WTC11 (cell line): ENCODE results near the gene GREB1. TPM values are rescaled to one million over a fixed set of nuclear protein-coding genes. Genes with fewer than 3 reads are reported as not detected.

Source experiments
- ATAC-seq: fragments of 200-7000 bp; cut with Tn5 transposase; 2 replicates; pipeline ENCODE4 v1.10.0; 2021; ENCODE audit warnings: mild to moderate bottlenecking, moderate library complexity
- CTCF ChIA-PET: fragments of 300-600 bp; sonication (Branson Sonifier 250); formaldehyde crosslinking; loops from one replicate; lab custom pipeline; 2021; ENCODE audit warnings: antibody characterized with exemption; lab: Charles Lee
- POLR2A ChIA-PET: fragments of 350-600 bp; sonication (Branson Sonifier 250); formaldehyde crosslinking; loops from one replicate; lab custom pipeline; 2021; ENCODE audit warnings: antibody characterized with exemption; lab: Charles Lee
- DNase-seq: peaks from one replicate; pipeline ENCODE4 v3.0.0; 2021; ENCODE audit warnings: low spot score
- H3K27ac Mint-ChIP-seq: 2 replicates; pipeline ENCODE4 v1.8.0; 2021; ENCODE audit warnings: mixed read lengths
- H3K27me3 Mint-ChIP-seq: 2 replicates; pipeline ENCODE4 v1.8.0; 2021; ENCODE audit warnings: low read depth, mild to moderate bottlenecking, moderate library complexity, mixed read lengths
- H3K36me3 Mint-ChIP-seq: 2 replicates; pipeline ENCODE4 v1.8.0; 2021; ENCODE audit warnings: mixed read lengths
- H3K4me1 Mint-ChIP-seq: 2 replicates; pipeline ENCODE4 v1.8.0; 2022; ENCODE audit warnings: mixed read lengths
- H3K4me3 Mint-ChIP-seq: 2 replicates; pipeline ENCODE4 v1.8.0; 2021; ENCODE audit warnings: mild to moderate bottlenecking, moderate library complexity, mixed read lengths
- H3K9me3 Mint-ChIP-seq: 2 replicates; pipeline ENCODE4 v1.8.0; 2021; ENCODE audit warnings: mixed read lengths
- ATF2 ChIP-seq: sonication (generic); formaldehyde crosslinking; IDR thresholded peaks from 2 replicates; pipeline ENCODE4 v1.8.1; 2022; ENCODE audit warnings: low read depth, missing genetic modification reagents, borderline replicate concordance
- GABPB1 ChIP-seq: sonication (generic); formaldehyde crosslinking; IDR thresholded peaks from 2 replicates; pipeline ENCODE4 v1.8.1; 2023; ENCODE audit warnings: mild to moderate bottlenecking, missing genetic modification reagents
- IRF1 ChIP-seq: sonication (generic); formaldehyde crosslinking; IDR thresholded peaks from 2 replicates; pipeline ENCODE4 v1.8.0; 2023; ENCODE audit warnings: missing genetic modification reagents
- IRF2 ChIP-seq: sonication (generic); formaldehyde crosslinking; IDR thresholded peaks from 2 replicates; pipeline ENCODE4 v1.8.0; 2022; ENCODE audit warnings: low read depth, missing genetic modification reagents, borderline replicate concordance
- JUN ChIP-seq: sonication (generic); formaldehyde crosslinking; IDR thresholded peaks from 2 replicates; pipeline ENCODE4 v1.8.0; 2023; ENCODE audit warnings: mild to moderate bottlenecking, missing genetic modification reagents
- RELA ChIP-seq: sonication (generic); formaldehyde crosslinking; IDR thresholded peaks from 2 replicates; pipeline ENCODE4 v1.8.1; 2022; ENCODE audit warnings: missing genetic modification reagents, mild to moderate bottlenecking, borderline replicate concordance
- ZNF263 ChIP-seq: sonication (generic); formaldehyde crosslinking; IDR thresholded peaks from 2 replicates; pipeline ENCODE4 v1.8.1; 2022; ENCODE audit warnings: low read depth, mild to moderate bottlenecking, moderate library complexity, missing genetic modification reagents
- total RNA-seq: library from RNA; stranded (reverse); gene quantifications from 3 replicates; pipeline ENCODE4 v1.2.3, GENCODE V29; 2021
- TF ChIP-seq, protein P1 (sequence below): sonication (generic); formaldehyde crosslinking; conservative IDR thresholded peaks from 2 replicates; pipeline ENCODE4 v1.8.1; 2022; ENCODE audit warnings: mild to moderate bottlenecking, missing genetic modification reagents
- TF ChIP-seq, protein P2 (sequence below): sonication (generic); formaldehyde crosslinking; IDR thresholded peaks from 2 replicates; pipeline ENCODE4 v1.8.0; 2022; ENCODE audit warnings: mild to moderate bottlenecking, missing genetic modification reagents

The GREB1 gene
- total RNA-seq, 1 experiment from 2014 or later, result 35.7 TPM

GRCh38 chr2:11500702-11501303 is 33.0 kb upstream of the GREB1 start:
- H3K27me3 Mint-ChIP-seq, result no peaks in the 10 kb centered on the region
- ATAC-seq (no peak), DNase-seq (no peak)
- ChIA-PET POLR2A (interaction anchor here (0.5 kb wide), 1 partner anchor 113 kb away, joined by 4 read pairs; no protein-coding TSS in a partner anchor), CTCF (interaction anchor here (0.6 to 1.4 kb wide), 2 partner anchors 83 to 430 kb away, joined by 4 to 8 read pairs; no protein-coding TSS in a partner anchor)
- peaks cover 9% of the 10 kb centered on the region for H3K36me3 Mint-ChIP-seq
- TF ChIP-seq, protein P1, sequence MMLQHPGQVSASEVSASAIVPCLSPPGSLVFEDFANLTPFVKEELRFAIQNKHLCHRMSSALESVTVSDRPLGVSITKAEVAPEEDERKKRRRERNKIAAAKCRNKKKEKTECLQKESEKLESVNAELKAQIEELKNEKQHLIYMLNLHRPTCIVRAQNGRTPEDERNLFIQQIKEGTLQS, result no peak
- TF ChIP-seq ATF2 (CRISPR knock-in tag), result no peak
- TF ChIP-seq GABPB1 (CRISPR knock-in tag), result peak; percentile 16; the same call in 1 of the 2 replicates
- H3K4me1 Mint-ChIP-seq, result peaks cover 25% of the 10 kb centered on the region
- H3K9me3 Mint-ChIP-seq, result peaks cover 14% of the 10 kb centered on the region
- H3K4me3 Mint-ChIP-seq, result no peak overlapping the region
- H3K27ac Mint-ChIP-seq, result peak overlapping the region; percentile 42

GRCh38 chr2:11502740-11503292 is 31.0 kb upstream of the GREB1 start:
- Mint-ChIP-seq H3K9me3 (peaks cover 14% of the 10 kb centered on the region), H3K4me3 (no peak overlapping the region), H3K4me1 (peaks cover 21% of the 10 kb centered on the region), H3K36me3 (peaks cover 9% of the 10 kb centered on the region), H3K27me3 (no peaks in the 10 kb centered on the region), H3K27ac (no peak overlapping the region)
- CTCF ChIA-PET, result no interaction called here
- TF ChIP-seq ZNF263 (CRISPR knock-in tag) (no peak), GABPB1 (CRISPR knock-in tag) (peak; percentile 98)
- POLR2A ChIA-PET, result no interaction called here
- ATAC-seq, result no peak
- DNase-seq, result no peak

- ATAC-seq, result no peak
- Mint-ChIP-seq H3K9me3 (peaks cover 14% of the 10 kb centered on the region), H3K36me3 (peaks cover 14% of the 10 kb centered on the region), H3K4me3 (no peak overlapping the region), H3K27ac (no peak overlapping the region), H3K27me3 (no peaks in the 10 kb centered on the region), H3K4me1 (peaks cover 17% of the 10 kb centered on the region)
- ChIA-PET CTCF (no interaction called here), POLR2A (no interaction called here)
- TF ChIP-seq IRF2 (CRISPR knock-in tag) (no peak), JUN (CRISPR knock-in tag) (no peak), RELA (CRISPR knock-in tag) (no peak), ZNF263 (CRISPR knock-in tag) (no peak)
- no peak for DNase-seq
Measured at GRCh38 chr2:11503354-11503927, 30.4 kb upstream of the GREB1 start.

- Mint-ChIP-seq H3K9me3 (peaks cover 14% of the 10 kb centered on the region), H3K36me3 (peaks cover 15% of the 10 kb centered on the region), H3K4me3 (no peak overlapping the region), H3K27me3 (no peaks in the 10 kb centered on the region), H3K27ac (no peak overlapping the region), H3K4me1 (no peaks in the 10 kb centered on the region)
- ATAC-seq (no peak), DNase-seq (no peak)
- CTCF ChIA-PET, result no interaction called here
- TF ChIP-seq IRF1 (CRISPR knock-in tag), result no peak
- peak; percentile 84 for TF ChIP-seq GABPB1 (CRISPR knock-in tag)
- TF ChIP-seq RELA (CRISPR knock-in tag), result no peak
- TF ChIP-seq, protein P2, sequence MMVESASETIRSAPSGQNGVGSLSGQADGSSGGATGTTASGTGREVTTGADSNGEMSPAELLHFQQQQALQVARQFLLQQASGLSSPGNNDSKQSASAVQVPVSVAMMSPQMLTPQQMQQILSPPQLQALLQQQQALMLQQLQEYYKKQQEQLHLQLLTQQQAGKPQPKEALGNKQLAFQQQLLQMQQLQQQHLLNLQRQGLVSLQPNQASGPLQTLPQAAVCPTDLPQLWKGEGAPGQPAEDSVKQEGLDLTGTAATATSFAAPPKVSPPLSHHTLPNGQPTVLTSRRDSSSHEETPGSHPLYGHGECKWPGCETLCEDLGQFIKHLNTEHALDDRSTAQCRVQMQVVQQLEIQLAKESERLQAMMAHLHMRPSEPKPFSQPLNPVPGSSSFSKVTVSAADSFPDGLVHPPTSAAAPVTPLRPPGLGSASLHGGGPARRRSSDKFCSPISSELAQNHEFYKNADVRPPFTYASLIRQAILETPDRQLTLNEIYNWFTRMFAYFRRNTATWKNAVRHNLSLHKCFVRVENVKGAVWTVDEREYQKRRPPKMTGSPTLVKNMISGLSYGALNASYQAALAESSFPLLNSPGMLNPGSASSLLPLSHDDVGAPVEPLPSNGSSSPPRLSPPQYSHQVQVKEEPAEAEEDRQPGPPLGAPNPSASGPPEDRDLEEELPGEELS, result no peak
- POLR2A ChIA-PET, result no interaction called here
Measured at GRCh38 chr2:11505652-11506610, 27.9 kb upstream of the GREB1 start.
